GM18907 (cell line): ENCODE data around the gene PDLIM5.
"Not testable (repeated sequence)": the region's sequence is repeated elsewhere in the genome, so short reads cannot be mapped to it uniquely, and the experiment has no call there.

Experiments used
- ATAC-seq: cut with Tn5 transposase; IDR thresholded peaks from one replicate; pipeline ENCODE4 v1.9.1; 2021; ENCODE audit warnings: mild to moderate bottlenecking, moderate library complexity; ENCODE audit not compliant: unreplicated experiment

Gene PDLIM5

GRCh38 chr4:94459462-94460161, 7.9 kb downstream of the PDLIM5 start:
- no peak for ATAC-seq

- ATAC-seq: no peak
Observed at GRCh38 chr4:94461506-94461905, 9.8 kb downstream of the PDLIM5 start.

GRCh38 chr4:94462572-94462971, 10.8 kb downstream of the PDLIM5 start:
- ATAC-seq: no peak

- no peak for ATAC-seq
Observed at GRCh38 chr4:94463771-94464170, 12.0 kb downstream of the PDLIM5 start.

GRCh38 chr4:94466371-94466770, 14.6 kb downstream of the PDLIM5 start:
- no peak for ATAC-seq

- no peak for ATAC-seq
Observed at GRCh38 chr4:94466923-94467322, 15.2 kb downstream of the PDLIM5 start.

GRCh38 chr4:94468093-94468769, 16.5 kb downstream of the PDLIM5 start:
- no peak for ATAC-seq

GRCh38 chr4:94469221-94469784, 17.6 kb downstream of the PDLIM5 start:
- ATAC-seq: no peak

- no peak for ATAC-seq
Observed at GRCh38 chr4:94470132-94470531, 18.4 kb downstream of the PDLIM5 start.

GRCh38 chr4:94470782-94471181, 19.0 kb downstream of the PDLIM5 start:
- not testable (repeated sequence) for ATAC-seq

- no peak for ATAC-seq
Observed at GRCh38 chr4:94472056-94472826, 20.5 kb downstream of the PDLIM5 start.

GRCh38 chr4:94475050-94475449, 23.3 kb downstream of the PDLIM5 start:
- no peak for ATAC-seq

GRCh38 chr4:94475794-94476193, 24.1 kb downstream of the PDLIM5 start:
- ATAC-seq: no peak

GRCh38 chr4:94477227-94477626, 25.5 kb downstream of the PDLIM5 start:
- no peak for ATAC-seq

GRCh38 chr4:94478805-94479204, 27.1 kb downstream of the PDLIM5 start:
- ATAC-seq: not testable (repeated sequence)

- ATAC-seq: no peak
Observed at GRCh38 chr4:94479358-94480141, 27.8 kb downstream of the PDLIM5 start.

GRCh38 chr4:94480362-94480951, 28.7 kb downstream of the PDLIM5 start:
- ATAC-seq: no peak

- no peak for ATAC-seq
Observed at GRCh38 chr4:94483895-94484294, 32.2 kb downstream of the PDLIM5 start.

- no peak for ATAC-seq
Observed at GRCh38 chr4:94484818-94485217, 33.1 kb downstream of the PDLIM5 start.

GRCh38 chr4:94486372-94486801, 34.6 kb downstream of the PDLIM5 start:
- no peak for ATAC-seq
